HepG2 (cell line): ENCODE results near the gene VCPKMT. TPM values are rescaled to one million over a fixed set of nuclear protein-coding genes. Genes with fewer than 3 reads are reported as not detected.

Experiments used
- ATAC-seq: fragments of 200-7000 bp; cut with Tn5 transposase; 3 replicates; pipeline ENCODE4 v1.9.1; 2020; ENCODE audit warnings: mild to moderate bottlenecking, moderate library complexity
- BruUV-seq: library from RNA; stranded (reverse); fragments of 400-500 nt; replicated peaks from 2 replicates; lab custom pipeline; 2021; lab: Mats Ljungman, UMichigan
- CTCF ChIA-PET: fragments of 300-600 bp; formaldehyde crosslinking; extraction: SDS; loops from one replicate; lab custom pipeline; 2021; ENCODE audit warnings: low total read pairs, inconsistent platforms, low intra/inter-chr PET ratio; lab: Yijun Ruan, JAX
- POLR2A ChIA-PET: fragments of 350-600 bp; sonication (Branson Sonifier 250); formaldehyde crosslinking; loops from one replicate; lab custom pipeline; 2020; ENCODE audit warnings: antibody characterized with exemption, inconsistent platforms; lab: Yijun Ruan, JAX
- DNase-seq: peaks from one replicate; pipeline ENCODE4 v3.0.0-alpha.2; 2015; ENCODE audit warnings: low spot score
- FAIRE-seq: peaks from 3 replicates; lab custom pipeline; 2011; peaks lifted over from hg19 to GRCh38; lab: Jason Lieb, UNC
- H2AFZ ChIP-seq: one replicate; pipeline ENCODE4 v1.6.1; 2011; ENCODE audit warnings: low read length, inconsistent platforms
- H3K27ac ChIP-seq: fragments of 300-600 bp; 3 replicates; pipeline ENCODE4 v1.8.0; 2011; ENCODE audit warnings: mixed run types, mild to moderate bottlenecking, mixed read lengths, low read length, inconsistent platforms; ENCODE audit not compliant: insufficient read depth; ENCODE audit errors: extremely low read length
- H3K27me3 ChIP-seq, 2 experiments: fragments of 200-600 bp in 1 of 2; 2 replicates in 1 of 2; 3 replicates in 1 of 2; pipeline versions ENCODE4 v1.6.0 to v1.8.0; 2011; ENCODE audit warnings: low read length in 2 of 2, mild to moderate bottlenecking in 2 of 2, moderate library complexity in 2 of 2, inconsistent platforms in 1 of 2; ENCODE audit not compliant: insufficient read depth in 2 of 2, control insufficient read depth in 1 of 2
- H3K36me3 ChIP-seq, 2 experiments: fragments of 200-600 bp in 1 of 2; replicated peaks in 1 of 2; 2 replicates in 1 of 2; 3 replicates in 1 of 2; pipeline versions ENCODE4 v1.5.1 to v1.8.0; 2011; ENCODE audit warnings: low read length in 2 of 2, inconsistent platforms in 1 of 2; ENCODE audit not compliant: insufficient read depth in 2 of 2, control insufficient read depth in 1 of 2
- H3K4me1 ChIP-seq: 2 replicates; pipeline ENCODE4 v1.5.1; 2012; ENCODE audit warnings: low read length, inconsistent platforms; ENCODE audit not compliant: insufficient read depth
- H3K4me2 ChIP-seq: 2 replicates; pipeline ENCODE4 v1.6.0; 2011; ENCODE audit warnings: low read depth, low read length, inconsistent platforms
- H3K4me3 ChIP-seq, 3 experiments: fragments of 200-600 bp in 1 of 3; sonication (generic), shearing (Covaris generic) in 1 of 3; replicated peaks in 1 of 3; 2 replicates each; pipeline ENCODE4 v1.5.1; 2011 to 2016; ENCODE audit warnings: low read length in 3 of 3, inconsistent platforms in 2 of 3, low read depth in 2 of 3, mild to moderate bottlenecking in 2 of 3, control low read depth in 1 of 3, mixed read lengths in 1 of 3; ENCODE audit not compliant: insufficient read depth in 1 of 3
- H3K79me2 ChIP-seq: one replicate; pipeline ENCODE4 v1.6.1; 2011; ENCODE audit warnings: low read length, inconsistent platforms; ENCODE audit not compliant: insufficient read depth
- H3K9ac ChIP-seq: 2 replicates; pipeline ENCODE4 v1.6.0; 2011; ENCODE audit warnings: mild to moderate bottlenecking, low read depth, low read length, inconsistent platforms; ENCODE audit not compliant: insufficient read depth
- H3K9me3 ChIP-seq: 2 replicates; pipeline ENCODE4 v1.5.1; 2012; ENCODE audit warnings: mild to moderate bottlenecking, low read length
- H4K20me1 ChIP-seq: 2 replicates; pipeline ENCODE4 v1.6.0; 2011; ENCODE audit warnings: inconsistent platforms, mild to moderate bottlenecking, low read length, moderate library complexity; ENCODE audit not compliant: insufficient read depth
- CHCHD3 ChIP-seq: sonication (generic); formaldehyde crosslinking; IDR thresholded peaks from 2 replicates; pipeline ENCODE4 v1.8.0; 2022; ENCODE audit warnings: mild to moderate bottlenecking, missing genetic modification reagents, moderate library complexity
- ETV5 ChIP-seq: IDR thresholded peaks from 2 replicates; pipeline ENCODE4 v1.6.1; 2018; ENCODE audit warnings: missing biosample characterization, missing genetic modification reagents, inconsistent platforms, borderline replicate concordance
- HHEX ChIP-seq: IDR thresholded peaks from 2 replicates; pipeline ENCODE4 v1.6.1; 2016; ENCODE audit warnings: control low read depth
- KLF6 ChIP-seq: IDR thresholded peaks from 2 replicates; pipeline ENCODE4 v1.8.0; 2016; ENCODE audit warnings: missing biosample characterization, missing genetic modification reagents
- MBD4 ChIP-seq: IDR thresholded peaks from 2 replicates; pipeline ENCODE4 v1.6.1; 2012; ENCODE audit warnings: low read length, inconsistent platforms, borderline replicate concordance
- NKX3-1 ChIP-seq: sonication (generic); formaldehyde crosslinking; IDR thresholded peaks from 2 replicates; pipeline ENCODE4 v1.5.0; 2020; ENCODE audit warnings: missing genetic modification reagents
- RBFOX2 ChIP-seq: fragments of 200-400 bp; formaldehyde crosslinking; IDR thresholded peaks from 2 replicates; pipeline ENCODE4 v1.6.1; 2017; ENCODE audit warnings: low read depth, mild to moderate bottlenecking, low read length
- TEAD3 ChIP-seq: optimal IDR thresholded peaks from 2 replicates; pipeline ENCODE3; 2016; ENCODE audit warnings: borderline replicate concordance
- ZEB1 ChIP-seq: IDR thresholded peaks from 2 replicates; pipeline ENCODE4 v1.6.1; 2012; ENCODE audit warnings: mild to moderate bottlenecking, low read depth, inconsistent platforms; ENCODE audit not compliant: insufficient replicate concordance
- ZNF143 ChIP-seq: sonication (generic); formaldehyde crosslinking; IDR thresholded peaks from 2 replicates; pipeline ENCODE4 v1.4.0; 2020; ENCODE audit warnings: missing genetic modification reagents
- ZNF570 ChIP-seq: sonication (generic); formaldehyde crosslinking; IDR thresholded peaks from 2 replicates; pipeline ENCODE4 v1.4.0; 2020; ENCODE audit warnings: mild to moderate bottlenecking, missing genetic modification reagents, borderline replicate concordance
- ZNF747 ChIP-seq: sonication (generic); formaldehyde crosslinking; IDR thresholded peaks from 2 replicates; pipeline ENCODE4 v1.8.1; 2023; ENCODE audit warnings: missing genetic modification reagents, mild to moderate bottlenecking, borderline replicate concordance
- ZNF781 ChIP-seq: sonication (generic); formaldehyde crosslinking; IDR thresholded peaks from 2 replicates; pipeline ENCODE4 v1.5.1; 2020; ENCODE audit warnings: borderline replicate concordance, mild to moderate bottlenecking, missing genetic modification reagents; ENCODE audit errors: not compliant biosample characterization
- WGBS: methylation state at CpG from one replicate; pipeline ENCODE4 v1.1.6; 2017; ENCODE audit warnings: low lambda C conversion rate; 5-methylcytosine and 5-hydroxymethylcytosine counted together
- in situ Hi-C: cut with HindIII; loops from 2 replicates; pipeline ENCODE4 v1.10.0; 2017; ENCODE audit warnings: low pct_unique_long_range_greater_than_20kb; ENCODE audit not compliant: extremely low pct_ligation_motif_present
- intact Hi-C: fragments of 100-400 bp; cut with micrococcal nuclease; formaldehyde crosslinking; loops from one replicate; pipeline ENCODE4 v1.10.0; 2022; ENCODE audit not compliant: unreplicated experiment
- polyA plus RNA-seq, 8 experiments: library from polyadenylated mRNA; depleted of rRNA in 3 of 8; stranded (reverse) in 7 of 8; unstranded in 1 of 8; fragments of >200 nt; fragmentation: Illumina TruSeq in 4 of 8; extraction: Trizol in 4 of 8; gene quantifications; 2 replicates each; pipeline versions ENCODE4 v1.2.1 to v1.2.3, GENCODE V29; 2011 to 2016; ENCODE audit warnings: low read depth in 4 of 8, missing spikeins in 1 of 8, mixed read lengths in 1 of 8; ENCODE audit not compliant: insufficient read depth in 1 of 8
- total RNA-seq, 5 experiments: library from RNA; depleted of rRNA; stranded (reverse); fragments of >200 nt; fragmentation: Illumina TruSeq; extraction: Trizol; gene quantifications; 2 replicates each; pipeline ENCODE4 v1.2.3, GENCODE V29; 2016; ENCODE audit warnings: low read depth in 1 of 5

VCPKMT gene
- total and polyA plus RNA-seq, 2 of the 13 experiments (the other 11 are each of a cell fraction or from before 2014, with no cell fraction given) = 3.9 to 5.4 TPM

DNA sequence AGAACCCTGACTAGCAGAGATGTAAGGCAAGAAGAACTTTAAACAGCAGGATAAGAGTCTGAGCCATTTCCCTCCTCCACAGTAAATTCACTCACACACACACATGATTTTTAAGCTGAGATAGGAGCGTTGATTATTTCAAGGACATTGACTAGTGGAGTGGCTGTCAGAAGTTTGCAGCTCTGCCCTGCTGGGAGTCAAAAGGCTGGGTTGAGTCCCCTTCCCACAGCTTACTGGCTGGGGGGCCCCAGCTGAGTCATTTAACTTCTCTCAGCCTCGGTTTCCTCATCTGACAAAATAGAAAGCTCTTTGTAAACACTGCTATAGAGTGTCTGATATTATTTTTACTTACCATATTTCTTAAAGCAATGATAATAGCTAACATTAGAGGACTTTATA, 28.3 kb downstream of the VCPKMT start:
- peaks cover 2 to 3% of the 10 kb centered on the region in 2 experiments; a peak in 1 of 5 replicates for H3K27me3 ChIP-seq
- TF ChIP-seq CHCHD3 (CRISPR knock-in tag) = no peak
- TF ChIP-seq ZNF781 (CRISPR knock-in tag) = no peak
- no peak for TF ChIP-seq ZEB1
- no peak for TF ChIP-seq ZNF570 (CRISPR knock-in tag)
- no peak for TF ChIP-seq RBFOX2
- TF ChIP-seq HHEX (CRISPR knock-in tag) = no peak
- TF ChIP-seq MBD4 = no peak
- TF ChIP-seq ZNF143 (CRISPR knock-in tag) = no peak
- no peak for TF ChIP-seq NKX3-1
- TF ChIP-seq TEAD3 = no peak
- no peak for TF ChIP-seq KLF6 (CRISPR knock-in tag)
- TF ChIP-seq ETV5 = no peak
- TF ChIP-seq ZNF747 (CRISPR knock-in tag) = no peak
- H3K4me3 ChIP-seq = no peak overlapping the region
- BruUV-seq = no TSS peak
- ChIA-PET CTCF (no interaction called here), POLR2A (no interaction called here)
- H3K9ac ChIP-seq = no peak overlapping the region
- ATAC-seq (no peak), FAIRE-seq (no peak), DNase-seq (no peak)
- no peaks in the 10 kb centered on the region for H3K79me2 ChIP-seq
- H3K36me3 ChIP-seq = no peaks in the 10 kb centered on the region
- no peak overlapping the region for H2AFZ ChIP-seq
- intact Hi-C loops (no loop called here), in situ Hi-C loops (no loop called here)
- 19% methylated on average over 2 of the region's 2 CpGs for WGBS
- H4K20me1 ChIP-seq = no peaks in the 10 kb centered on the region
- H3K4me2 ChIP-seq = no peak overlapping the region
- no peaks in the 10 kb centered on the region for H3K9me3 ChIP-seq
- H3K27ac ChIP-seq = no peak overlapping the region
- H3K4me1 ChIP-seq = peaks cover 6% of the 10 kb centered on the region; the same call in 1 of the 2 replicates
